HG02870 (cell line): ENCODE data around the gene APMAP.

Experiments
- ATAC-seq: cut with Tn5 transposase; IDR thresholded peaks from one replicate; pipeline ENCODE4 v1.9.1; 2021; ENCODE audit warnings: mild to moderate bottlenecking, moderate library complexity; ENCODE audit not compliant: unreplicated experiment

Gene APMAP

GRCh38 chr20:24992487-24993205 is at the start of gene APMAP:
Gene APMAP, minus strand, starts transcription at chr20:24992751. Its CDS starts 63 bp downstream, at chr20:24992688.
- ATAC-seq = peak; percentile 97

- no peak for ATAC-seq
Observed at GRCh38 chr20:25041813-25042530, 49.4 kb upstream of the APMAP start.

GRCh38 chr20:25040438-25040831 is 47.9 kb upstream of the APMAP start:
- no peak for ATAC-seq

- ATAC-seq = no peak
Observed at GRCh38 chr20:25039697-25040437, 47.3 kb upstream of the APMAP start.

GRCh38 chr20:25038591-25039015 is 46.1 kb upstream of the APMAP start:
- no peak for ATAC-seq

GRCh38 chr20:25038103-25038410 is 45.5 kb upstream of the APMAP start:
- ATAC-seq = no peak

GRCh38 chr20:25037288-25038102 is 44.9 kb upstream of the APMAP start:
- no peak for ATAC-seq

GRCh38 chr20:25036331-25036936 is 43.9 kb upstream of the APMAP start:
- ATAC-seq = no peak

GRCh38 chr20:25035921-25036320 is 43.4 kb upstream of the APMAP start:
- ATAC-seq = no peak

- no peak for ATAC-seq
Observed at GRCh38 chr20:25033924-25034300, 41.4 kb upstream of the APMAP start.

- ATAC-seq = no peak
Observed at GRCh38 chr20:25033265-25033923, 40.8 kb upstream of the APMAP start.

- ATAC-seq = no peak
Observed at GRCh38 chr20:25032478-25033264, 40.1 kb upstream of the APMAP start.

GRCh38 chr20:25032065-25032477 is 39.5 kb upstream of the APMAP start:
- no peak for ATAC-seq

- no peak for ATAC-seq
Observed at GRCh38 chr20:25031241-25031640, 38.7 kb upstream of the APMAP start.

GRCh38 chr20:25030649-25031207 is 38.2 kb upstream of the APMAP start:
- ATAC-seq = no peak

- ATAC-seq = no peak
Observed at GRCh38 chr20:25030007-25030648, 37.6 kb upstream of the APMAP start.

GRCh38 chr20:25025986-25026605 is 33.5 kb upstream of the APMAP start:
- no peak for ATAC-seq
